GM12865 (cell line): Measurements from ENCODE around the gene ZNF683.

Source experiments
- DNase-seq: peaks from one replicate; pipeline ENCODE4 v3.0.0; 2010; ENCODE audit warnings: low read depth
- H3K4me3 ChIP-seq: 2 replicates; pipeline ENCODE4 v1.5.1; 2011; ENCODE audit warnings: mild to moderate bottlenecking, low read depth, low read length, control low read depth
- CTCF ChIP-seq: IDR thresholded peaks from 2 replicates; pipeline ENCODE4 v1.5.1; 2011; ENCODE audit warnings: low read length, control low read depth, low read depth, inconsistent platforms; ENCODE audit not compliant: insufficient read depth; ENCODE audit errors: missing control alignments

ZNF683 gene

GRCh38 chr1:26346274-26347033, 26.1 kb downstream of the ZNF683 start:
- H3K4me3 ChIP-seq = no peak overlapping the region
- no peak for DNase-seq
- no peak for TF ChIP-seq CTCF

GRCh38 chr1:26345718-26346117, 26.8 kb downstream of the ZNF683 start:
- no peak for TF ChIP-seq CTCF
- H3K4me3 ChIP-seq = no peak overlapping the region
- DNase-seq = no peak

GRCh38 chr1:26344147-26344920, 28.2 kb downstream of the ZNF683 start:
- TF ChIP-seq CTCF = no peak
- H3K4me3 ChIP-seq = no peak overlapping the region
- DNase-seq = no peak

- TF ChIP-seq CTCF = no peak
- no peak for DNase-seq
- no peak overlapping the region for H3K4me3 ChIP-seq
Observed at GRCh38 chr1:26340047-26340481, 32.5 kb downstream of the ZNF683 start.

GRCh38 chr1:26338670-26339069, 33.9 kb downstream of the ZNF683 start:
- no peak for DNase-seq
- no peak overlapping the region for H3K4me3 ChIP-seq
- TF ChIP-seq CTCF = no peak

GRCh38 chr1:26337625-26338024, 34.9 kb downstream of the ZNF683 start:
- no peak for DNase-seq
- no peak overlapping the region for H3K4me3 ChIP-seq
- no peak for TF ChIP-seq CTCF

GRCh38 chr1:26337206-26337535, 35.4 kb downstream of the ZNF683 start:
- no peak for DNase-seq
- no peak overlapping the region for H3K4me3 ChIP-seq

More at GRCh38 chr1:26337206-26337535, 35.4 kb downstream of the ZNF683 start:
- TF ChIP-seq CTCF = no peak
